Activated T-helper 1 cell treated with anti-CD3 and anti-CD28 coated beads, Interleukin-12 subunit alpha, Interleukin-12 subunit beta, Interleukin-2, Interleukin-4 antibody, amounts not matched to agents 30 ng/mL and 10 ng/mL and 1 ng/mL, durations not matched to agents 14 hours and 24 hours and 36 hours (primary cell): ENCODE data around the gene CCL2. TPM values are rescaled to one million over a fixed set of nuclear protein-coding genes. Genes with fewer than 3 reads are reported as not detected.

ENCODE experiments used
- DNase-seq: peaks from one replicate; pipeline ENCODE4 v3.0.0; 2021; ENCODE audit warnings: low spot score
- H3K27ac Mint-ChIP-seq: one replicate; pipeline ENCODE4 v1.8.0; 2021; ENCODE audit warnings: mild to moderate bottlenecking, mixed read lengths
- H3K27me3 Mint-ChIP-seq: one replicate; pipeline ENCODE4 v1.8.0; 2022; ENCODE audit warnings: mild to moderate bottlenecking, moderate library complexity, mixed read lengths; ENCODE audit not compliant: insufficient read depth
- H3K36me3 Mint-ChIP-seq: one replicate; pipeline ENCODE4 v1.8.0; 2021; ENCODE audit warnings: low read depth, mixed read lengths
- H3K4me1 Mint-ChIP-seq: one replicate; pipeline ENCODE4 v1.8.0; 2021; ENCODE audit warnings: low read depth, mixed read lengths
- H3K4me3 Mint-ChIP-seq: one replicate; pipeline ENCODE4 v1.8.0; 2021; ENCODE audit warnings: mild to moderate bottlenecking, moderate library complexity, mixed read lengths
- H3K9me3 Mint-ChIP-seq: one replicate; pipeline ENCODE4 v1.8.0; 2021; ENCODE audit warnings: mixed read lengths
- intact Hi-C: fragments of 100-400 bp; cut with micrococcal nuclease; formaldehyde crosslinking; loops from one replicate; pipeline ENCODE4 v1.15.1; 2024
- total RNA-seq: library from RNA; stranded (reverse); gene quantifications from 2 replicates; pipeline ENCODE4 v1.2.3, GENCODE V29; 2022

CCL2 gene
- 0.39 and 0.65 TPM in 2 replicates for total RNA-seq

- Mint-ChIP-seq H3K27me3 (peaks cover 40% of the 10 kb centered on the region), H3K4me3 (no peak within 1 kb of the TSS), H3K36me3 (no peaks in the 10 kb centered on the region), H3K27ac (no peak within 1 kb of the TSS), H3K4me1 (peaks cover 19% of the 10 kb centered on the region), H3K9me3 (no peaks in the 10 kb centered on the region)
- intact Hi-C loops, result no loop called here
- no peak for DNase-seq
Measured at GRCh38 chr17:34254651-34255380, at the start of gene CCL2. CCL2 (plus strand) TSS chr17:34255285; CDS start chr17:34255350, 65 bp downstream.

GRCh38 chr17:34205401-34205800 is 49.7 kb upstream of the CCL2 start:
- no peak overlapping the region for H3K27ac Mint-ChIP-seq
- H3K9me3 Mint-ChIP-seq, result no peaks in the 10 kb centered on the region
- no peak for DNase-seq
- no peak overlapping the region for H3K4me3 Mint-ChIP-seq
- peaks cover 18% of the 10 kb centered on the region for H3K4me1 Mint-ChIP-seq
- peaks cover 18% of the 10 kb centered on the region for H3K27me3 Mint-ChIP-seq
- intact Hi-C loops, result loop anchor here (10.0 kb wide), 2 partner anchors 299 to 1009 kb away; no protein-coding TSS in a partner anchor
- no peaks in the 10 kb centered on the region for H3K36me3 Mint-ChIP-seq

DNA sequence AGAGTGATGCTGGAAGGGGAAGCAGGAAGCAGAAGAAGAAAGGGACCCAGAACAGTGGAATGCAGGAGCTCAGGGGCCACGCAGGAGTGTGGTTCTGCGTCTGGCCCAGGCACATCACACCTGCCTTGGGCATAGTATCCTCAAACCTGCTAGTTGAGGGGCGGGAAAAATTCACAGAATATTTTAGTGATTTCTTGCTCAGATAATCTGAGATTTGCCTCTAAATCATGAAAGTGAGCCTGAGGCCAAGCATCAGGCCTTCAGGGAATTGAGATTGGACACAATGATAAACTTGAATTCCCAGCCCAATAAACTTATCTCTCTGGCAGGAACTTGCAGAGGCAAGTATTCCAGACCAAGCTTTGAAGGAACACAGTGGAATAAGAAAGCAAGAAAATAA is 48.5 kb upstream of the CCL2 start:
- H3K9me3 Mint-ChIP-seq, result no peaks in the 10 kb centered on the region
- DNase-seq, result no peak
- H3K27me3 Mint-ChIP-seq, result peaks cover 18% of the 10 kb centered on the region
- no peaks in the 10 kb centered on the region for H3K36me3 Mint-ChIP-seq
- H3K4me1 Mint-ChIP-seq, result peaks cover 10% of the 10 kb centered on the region
- no peak overlapping the region for H3K4me3 Mint-ChIP-seq
- H3K27ac Mint-ChIP-seq, result no peak overlapping the region
- intact Hi-C loops, result loop anchor here (10.0 kb wide), 2 partner anchors 298 to 1008 kb away; no protein-coding TSS in a partner anchor

DNA sequence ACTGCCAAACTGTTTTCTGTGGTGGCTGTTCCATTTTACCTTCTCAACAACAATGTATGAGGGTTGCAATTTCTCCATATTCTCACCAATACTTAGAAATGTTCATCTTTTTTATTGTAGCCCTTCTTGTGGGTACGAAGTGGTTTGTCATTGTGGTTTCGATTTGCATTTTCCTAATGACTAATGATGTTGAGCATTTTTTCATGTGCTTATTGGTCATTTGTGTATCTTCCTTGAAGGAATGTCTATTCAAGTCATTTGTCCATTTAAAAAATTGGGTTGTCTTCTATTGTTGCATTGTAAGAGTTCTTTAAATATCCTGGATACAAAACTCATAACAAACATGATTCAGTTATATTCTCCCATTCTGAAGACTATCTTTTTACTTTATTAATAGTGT is 47.5 kb upstream of the CCL2 start:
- Mint-ChIP-seq H3K4me1 (peaks cover under 1% of the 10 kb centered on the region), H3K9me3 (no peaks in the 10 kb centered on the region), H3K27me3 (peaks cover 18% of the 10 kb centered on the region), H3K36me3 (no peaks in the 10 kb centered on the region), H3K27ac (no peak overlapping the region), H3K4me3 (no peak overlapping the region)
- no peak for DNase-seq
- intact Hi-C loops, result loop anchor here (10.0 kb wide), 2 partner anchors 297 to 1007 kb away; no protein-coding TSS in a partner anchor

GRCh38 chr17:34218748-34219147 is 36.3 kb upstream of the CCL2 start:
- H3K36me3 Mint-ChIP-seq, result no peaks in the 10 kb centered on the region
- no peak overlapping the region for H3K27ac Mint-ChIP-seq
- intact Hi-C loops, result no loop called here
- no peaks in the 10 kb centered on the region for H3K4me1 Mint-ChIP-seq
- H3K9me3 Mint-ChIP-seq, result peaks cover 6% of the 10 kb centered on the region
- DNase-seq, result no peak
- H3K27me3 Mint-ChIP-seq, result peaks cover 13% of the 10 kb centered on the region
- no peak overlapping the region for H3K4me3 Mint-ChIP-seq

GRCh38 chr17:34219405-34219804 is 35.7 kb upstream of the CCL2 start:
- Mint-ChIP-seq H3K9me3 (peaks cover 1% of the 10 kb centered on the region), H3K27me3 (peaks cover 13% of the 10 kb centered on the region), H3K4me3 (no peak overlapping the region), H3K27ac (no peak overlapping the region), H3K36me3 (no peaks in the 10 kb centered on the region), H3K4me1 (no peaks in the 10 kb centered on the region)
- no peak for DNase-seq
- intact Hi-C loops, result no loop called here

DNA sequence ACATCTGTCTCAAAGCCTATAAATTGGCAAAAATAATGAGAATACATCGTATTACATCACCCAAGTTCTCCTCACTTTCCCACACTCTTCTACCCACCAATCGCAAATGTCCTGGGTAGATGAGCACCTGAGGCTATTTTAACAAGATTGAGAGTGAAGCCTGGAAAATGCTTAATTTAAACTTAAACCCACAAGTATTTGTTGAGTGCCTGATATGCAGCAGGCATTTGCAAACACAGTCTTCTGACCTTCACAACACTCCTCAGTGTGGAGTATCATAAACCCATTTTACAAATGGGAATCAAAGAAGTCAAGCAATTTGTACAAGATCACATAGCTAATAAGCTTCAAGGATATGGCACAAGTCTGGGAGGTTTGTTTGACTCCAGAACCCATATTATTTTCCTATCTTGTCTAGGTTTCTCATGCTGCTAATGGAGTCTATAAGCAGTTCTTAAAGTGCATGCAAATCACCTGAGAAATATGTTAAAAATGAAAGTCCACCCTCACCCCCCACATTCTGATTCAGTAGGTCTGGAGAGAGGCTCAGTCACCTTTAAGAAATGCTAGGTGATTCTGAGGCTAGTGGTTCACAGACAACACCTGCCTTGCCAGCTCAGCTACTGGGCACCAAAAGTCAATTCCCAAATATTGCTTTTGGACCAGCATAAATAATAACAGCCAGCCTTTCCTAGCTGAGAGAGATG is 34.9 kb upstream of the CCL2 start:
- H3K4me1 Mint-ChIP-seq, result no peaks in the 10 kb centered on the region
- no peaks in the 10 kb centered on the region for H3K9me3 Mint-ChIP-seq
- H3K4me3 Mint-ChIP-seq, result no peak overlapping the region
- peaks cover 13% of the 10 kb centered on the region for H3K27me3 Mint-ChIP-seq
- H3K36me3 Mint-ChIP-seq, result no peaks in the 10 kb centered on the region
- H3K27ac Mint-ChIP-seq, result no peak overlapping the region
- DNase-seq, result no peak
- intact Hi-C loops, result no loop called here

DNA sequence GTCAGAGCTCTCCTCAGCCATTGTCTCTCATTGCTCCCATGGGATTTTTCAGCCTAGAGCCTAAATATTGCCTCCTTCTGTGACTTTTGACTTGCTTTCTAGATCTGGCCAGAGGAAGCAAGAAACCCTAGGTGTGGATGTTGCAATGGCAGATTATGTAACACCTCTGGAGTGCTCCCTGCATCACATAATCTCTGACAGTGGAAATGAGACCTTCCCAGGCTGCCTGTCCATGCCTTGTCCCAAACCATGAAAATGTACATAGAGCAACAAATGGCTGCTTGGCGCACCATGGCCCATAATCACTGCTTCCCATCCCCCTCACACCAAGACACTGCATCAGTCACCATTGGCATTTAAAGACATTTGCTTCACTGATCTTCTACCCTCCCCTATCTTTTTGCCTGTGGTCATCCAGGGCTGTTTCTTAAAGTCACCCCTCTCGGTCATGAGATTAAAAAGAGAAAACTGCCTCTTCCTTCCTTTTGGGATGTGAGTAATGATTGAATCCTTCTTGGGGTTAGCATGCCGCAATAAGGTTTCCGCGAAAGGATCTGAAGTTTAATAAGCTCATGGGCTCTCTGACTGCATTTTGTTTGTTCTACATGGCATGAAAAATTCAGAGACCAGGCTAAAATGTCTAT is 34.2 kb upstream of the CCL2 start:
- no peak for DNase-seq
- peaks cover 13% of the 10 kb centered on the region for H3K27me3 Mint-ChIP-seq
- intact Hi-C loops, result no loop called here
- H3K9me3 Mint-ChIP-seq, result no peaks in the 10 kb centered on the region
- no peaks in the 10 kb centered on the region for H3K4me1 Mint-ChIP-seq
- H3K27ac Mint-ChIP-seq, result no peak overlapping the region
- H3K36me3 Mint-ChIP-seq, result no peaks in the 10 kb centered on the region
- H3K4me3 Mint-ChIP-seq, result no peak overlapping the region

DNA sequence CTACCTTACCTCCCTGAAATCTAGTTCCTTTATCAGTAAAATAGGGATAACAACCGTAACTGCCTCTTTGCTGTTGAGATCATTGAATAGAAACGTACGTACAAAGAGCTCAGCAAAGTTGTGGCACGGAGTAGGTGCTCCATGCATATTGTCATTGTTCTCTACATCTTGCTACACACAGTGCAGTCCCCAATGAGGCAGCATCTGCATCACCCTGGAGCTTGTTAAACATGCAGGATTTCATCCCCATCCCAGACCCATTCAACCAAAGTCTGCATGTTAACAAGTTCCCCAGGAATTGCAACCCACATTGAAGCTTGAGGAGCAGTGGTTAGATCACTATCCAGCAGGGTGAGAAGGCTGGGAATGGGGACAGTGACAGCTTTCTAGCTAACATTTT is 33.7 kb upstream of the CCL2 start:
- Mint-ChIP-seq H3K4me1 (no peaks in the 10 kb centered on the region), H3K36me3 (no peaks in the 10 kb centered on the region), H3K9me3 (no peaks in the 10 kb centered on the region), H3K4me3 (no peak overlapping the region), H3K27ac (no peak overlapping the region), H3K27me3 (peaks cover 13% of the 10 kb centered on the region)
- intact Hi-C loops, result no loop called here
- no peak for DNase-seq

DNA sequence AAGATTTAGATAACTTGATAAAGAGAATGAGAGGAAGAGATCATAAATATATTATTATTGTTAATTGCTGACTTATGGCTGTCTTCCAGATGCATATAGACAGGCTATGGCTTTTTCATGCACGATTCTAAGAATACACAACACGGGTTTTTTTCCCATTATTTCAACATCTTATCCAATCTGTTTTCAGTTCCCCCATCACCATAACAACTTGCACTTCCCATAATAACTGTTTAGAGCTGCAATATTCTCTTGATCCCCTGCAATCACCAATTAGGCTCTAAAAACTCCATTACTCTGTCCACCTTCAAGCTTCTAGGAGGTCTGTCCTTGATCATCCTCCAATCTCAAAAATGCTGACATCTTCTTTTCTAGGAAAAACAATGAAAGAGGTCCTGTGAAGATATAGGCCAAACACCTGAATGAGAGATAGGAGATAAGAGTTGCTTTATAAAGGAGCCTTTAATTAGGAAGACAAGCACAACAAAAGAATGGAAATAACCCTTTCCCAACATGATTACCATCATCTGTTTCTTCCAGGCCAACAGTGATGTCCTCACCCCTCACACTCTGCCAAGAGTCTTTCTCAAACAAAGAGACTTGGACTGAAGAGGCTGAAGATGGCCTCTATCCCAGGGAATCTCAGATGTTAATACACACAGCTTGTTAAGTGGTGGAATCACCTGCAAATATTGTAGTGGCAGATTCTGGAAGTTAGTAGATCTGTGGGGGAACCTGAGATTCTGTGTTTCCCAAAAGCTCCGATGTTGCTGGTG is 32.2 kb upstream of the CCL2 start:
- H3K27me3 Mint-ChIP-seq, result peaks cover 15% of the 10 kb centered on the region
- H3K9me3 Mint-ChIP-seq, result no peaks in the 10 kb centered on the region
- no peak overlapping the region for H3K27ac Mint-ChIP-seq
- no peaks in the 10 kb centered on the region for H3K4me1 Mint-ChIP-seq
- H3K4me3 Mint-ChIP-seq, result no peak overlapping the region
- DNase-seq, result no peak
- intact Hi-C loops, result no loop called here
- H3K36me3 Mint-ChIP-seq, result no peaks in the 10 kb centered on the region

DNA sequence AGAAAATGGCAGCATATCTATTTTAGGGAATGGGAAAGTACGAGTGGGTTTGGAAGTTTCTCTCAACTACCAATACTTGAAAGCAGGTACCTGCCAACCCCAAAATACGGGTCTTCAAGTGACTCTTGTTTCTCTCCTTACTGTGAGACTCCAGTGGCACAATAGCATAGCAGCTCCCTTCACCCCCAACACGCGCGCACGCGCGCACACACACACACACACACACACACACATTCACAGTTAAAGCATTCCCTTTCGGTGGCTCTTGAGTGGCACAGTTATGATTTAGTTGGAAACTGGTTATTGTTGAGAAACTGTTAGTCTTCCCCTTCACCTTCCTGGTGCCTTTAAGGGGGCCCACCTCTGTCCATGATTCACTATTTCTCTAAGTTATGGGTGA is 30.0 kb upstream of the CCL2 start:
- Mint-ChIP-seq H3K4me3 (no peak overlapping the region), H3K36me3 (no peaks in the 10 kb centered on the region)

DNA sequence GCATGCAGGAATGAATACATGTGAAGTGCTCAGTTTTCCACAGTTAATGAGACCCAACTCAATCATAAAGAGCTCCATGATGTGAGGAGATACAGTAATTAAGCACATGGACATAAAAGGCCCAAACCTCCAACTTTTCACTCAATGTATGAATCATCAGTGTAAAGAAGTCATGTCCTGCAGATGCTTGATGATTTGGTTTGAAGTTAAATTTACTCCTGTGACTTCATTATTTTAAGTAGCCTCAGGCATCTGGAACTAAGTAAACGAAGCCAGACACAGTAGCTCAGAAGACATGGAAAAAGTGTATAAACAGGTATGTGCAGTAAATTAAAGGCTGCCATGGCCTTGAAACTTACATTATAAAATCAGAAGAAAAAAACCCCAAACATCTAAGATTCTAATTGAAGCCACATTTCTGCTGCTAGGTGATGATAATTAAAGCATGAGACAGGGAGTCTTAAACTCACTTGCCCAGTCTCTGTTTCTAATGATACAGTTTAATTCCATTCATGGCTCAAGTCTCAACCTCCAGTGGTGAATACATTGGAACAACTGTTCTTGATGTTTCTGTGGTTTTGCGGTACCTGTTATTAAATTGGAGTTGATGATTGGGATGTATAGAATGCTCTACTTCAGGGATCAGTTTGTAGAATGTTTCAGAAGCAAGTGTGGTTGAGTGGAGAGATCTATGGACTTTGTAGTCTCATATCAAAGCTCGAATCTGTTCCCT is 28.9 kb upstream of the CCL2 start:
- Mint-ChIP-seq H3K27ac (no peak overlapping the region), H3K36me3 (no peaks in the 10 kb centered on the region), H3K27me3 (peaks cover 13% of the 10 kb centered on the region), H3K9me3 (peaks cover 4% of the 10 kb centered on the region), H3K4me1 (no peaks in the 10 kb centered on the region), H3K4me3 (no peak overlapping the region)
- no peak for DNase-seq
- intact Hi-C loops, result no loop called here

More for the DNA sequence above, 30.0 kb upstream of the CCL2 start:
- Mint-ChIP-seq H3K4me1 (no peaks in the 10 kb centered on the region), H3K27me3 (peaks cover 11% of the 10 kb centered on the region), H3K27ac (no peak overlapping the region), H3K9me3 (peaks cover 4% of the 10 kb centered on the region)
- no peak for DNase-seq
- intact Hi-C loops, result no loop called here
